ENCODE results near the gene KANK2.
"Not testable (repeated sequence)": the region's sequence is repeated elsewhere in the genome, so short reads cannot be mapped to it uniquely, and the experiment has no call there.

KANK2 gene

GRCh38 chr19:11172576-11172975, 24.8 kb downstream of the KANK2 start:
- DNase-seq (ENCODE audit: low read depth), result no peak

GRCh38 chr19:11171144-11171543, 26.2 kb downstream of the KANK2 start:
- no peak for DNase-seq (ENCODE audit: low read depth)

- no peak for DNase-seq (ENCODE audit: low read depth)
These were observed 27.3 kb downstream of the KANK2 start for GRCh38 chr19:11169896-11170678.

- DNase-seq (ENCODE audit: low read depth), result peak; percentile 85
These were observed 28.8 kb downstream of the KANK2 start for GRCh38 chr19:11168568-11168967.

- no peak for DNase-seq (ENCODE audit: low read depth)
These were observed 30.8 kb downstream of the KANK2 start for GRCh38 chr19:11166281-11167142.

- DNase-seq (ENCODE audit: low read depth), result no peak
These were observed 31.8 kb downstream of the KANK2 start for GRCh38 chr19:11165486-11166030.

- no peak for DNase-seq (ENCODE audit: low read depth)
These were observed 32.4 kb downstream of the KANK2 start for GRCh38 chr19:11164879-11165406.

- DNase-seq (ENCODE audit: low read depth), result no peak
These were observed 33.0 kb downstream of the KANK2 start for GRCh38 chr19:11164296-11164695.

GRCh38 chr19:11160440-11160768, 36.9 kb downstream of the KANK2 start:
- not testable (repeated sequence) for DNase-seq (ENCODE audit: low read depth)

GRCh38 chr19:11159598-11160439, 37.5 kb downstream of the KANK2 start:
- no peak for DNase-seq (ENCODE audit: low read depth)

GRCh38 chr19:11155373-11156120, 41.8 kb downstream of the KANK2 start, which contains the start of gene SPC24:
Gene SPC24 (minus strand): TSS chr19:11155782. CDS start chr19:11155776, 6 bp downstream.
- peak; percentile 95 for DNase-seq (ENCODE audit: low read depth)

- no peak for DNase-seq (ENCODE audit: low read depth)
These were observed 42.7 kb downstream of the KANK2 start for GRCh38 chr19:11154683-11155047.

GRCh38 chr19:11152318-11153062, 44.9 kb downstream of the KANK2 start:
- DNase-seq (ENCODE audit: low read depth), result no peak

GRCh38 chr19:11151181-11151580, 46.2 kb downstream of the KANK2 start:
- no peak for DNase-seq (ENCODE audit: low read depth)

GRCh38 chr19:11148001-11148400, 49.3 kb downstream of the KANK2 start:
- no peak for DNase-seq (ENCODE audit: low read depth)

- no peak for DNase-seq (ENCODE audit: low read depth)
These were observed 51.8 kb downstream of the KANK2 start for GRCh38 chr19:11145536-11145924.

GRCh38 chr19:11142528-11143171, 54.7 kb downstream of the KANK2 start:
- DNase-seq (ENCODE audit: low read depth), result peak; percentile 67

- no peak for DNase-seq (ENCODE audit: low read depth)
These were observed 55.3 kb downstream of the KANK2 start for GRCh38 chr19:11141937-11142527.

GRCh38 chr19:11140896-11141295, 56.4 kb downstream of the KANK2 start:
- DNase-seq (ENCODE audit: low read depth), result no peak
